GM21423 (cell line): Measurements from ENCODE around the gene BCS1L.

Experiments used
- ATAC-seq: cut with Tn5 transposase; IDR thresholded peaks from one replicate; pipeline ENCODE4 v1.9.1; 2021; ENCODE audit warnings: mild to moderate bottlenecking, moderate library complexity; ENCODE audit not compliant: unreplicated experiment

The BCS1L gene

GRCh38 chr2:218659258-218659987 lies at the start of gene BCS1L, which contains the start of gene ZNF142:
TSS of gene BCS1L (plus strand) at chr2:218659683. CDS start at chr2:218660988, 1,305 bp downstream.
TSS of gene ZNF142 (minus strand) at chr2:218659623. CDS start at chr2:218656429, 3,194 bp downstream.
- ATAC-seq: peak; percentile 96

GRCh38 chr2:218615868-218616315 lies 43.6 kb upstream of the BCS1L start:
- no peak for ATAC-seq

- no peak for ATAC-seq
These were observed 41.2 kb upstream of the BCS1L start for GRCh38 chr2:218618102-218618860.

- ATAC-seq: no peak
These were observed 38.5 kb upstream of the BCS1L start for GRCh38 chr2:218621007-218621406.

GRCh38 chr2:218622606-218623365 lies 36.7 kb upstream of the BCS1L start:
- no peak for ATAC-seq

- no peak for ATAC-seq
These were observed 36.1 kb upstream of the BCS1L start for GRCh38 chr2:218623366-218623705.

- ATAC-seq: no peak
These were observed 33.1 kb upstream of the BCS1L start for GRCh38 chr2:218626369-218626768.

- ATAC-seq: no peak
These were observed 31.5 kb upstream of the BCS1L start for GRCh38 chr2:218627939-218628338.

GRCh38 chr2:218631837-218632236 lies 27.6 kb upstream of the BCS1L start:
- ATAC-seq: no peak

- ATAC-seq: no peak
These were observed 23.8 kb upstream of the BCS1L start for GRCh38 chr2:218635719-218636118.

GRCh38 chr2:218638372-218638771 lies 21.1 kb upstream of the BCS1L start:
- ATAC-seq: no peak

- ATAC-seq: no peak
These were observed 17.3 kb upstream of the BCS1L start for GRCh38 chr2:218642121-218642656.

GRCh38 chr2:218642786-218643185 lies 16.7 kb upstream of the BCS1L start:
- no peak for ATAC-seq

- ATAC-seq: no peak
These were observed 15.7 kb upstream of the BCS1L start for GRCh38 chr2:218643751-218644310.

- no peak for ATAC-seq
These were observed 14.8 kb upstream of the BCS1L start for GRCh38 chr2:218644721-218645120.

- peak; percentile 65 for ATAC-seq
These were observed 14.4 kb upstream of the BCS1L start for GRCh38 chr2:218645126-218645525.

GRCh38 chr2:218648088-218648786 lies 11.2 kb upstream of the BCS1L start:
- ATAC-seq: no peak

GRCh38 chr2:218648787-218649100 lies 10.7 kb upstream of the BCS1L start:
- ATAC-seq: no peak

GRCh38 chr2:218655751-218656150 lies 3.7 kb upstream of the BCS1L start:
- ATAC-seq: no peak

GRCh38 chr2:218658671-218659257 lies 719 bp upstream of the BCS1L start:
- ATAC-seq: peak; percentile 23
